ENCODE results near the gene PCDHGA8.

GRCh38 chr5:141343242-141343952 lies 49.0 kb upstream of the PCDHGA8 start, which contains the start of gene PCDHGA3:
- peak; percentile 21; the same call in 1 of the 2 replicates for TF ChIP-seq CTCF (IDR thresholded peaks at IDR 0.05; ENCODE audit: low read length)
- TF ChIP-seq EZH2 (IDR thresholded peaks at IDR 0.05; ENCODE audit: borderline replicate concordance, low read length), result no peak

All from OCI-LY1 (cell line).